H1 (cell line): ENCODE data around the gene SAMD4A. TPM values are rescaled to one million over a fixed set of nuclear protein-coding genes. Genes with fewer than 3 reads are reported as not detected.

Source experiments
- CTCF ChIA-PET: fragments of 300-600 bp; sonication (Branson Sonifier 250); formaldehyde crosslinking; loops from one replicate; lab custom pipeline; 2021; ENCODE audit not compliant: partially characterized antibody; lab: Charles Lee
- POLR2A ChIA-PET: fragments of 300-600 bp; sonication (Branson Sonifier 250); formaldehyde crosslinking; loops from one replicate; lab custom pipeline; 2021; ENCODE audit warnings: inconsistent platforms; ENCODE audit not compliant: partially characterized antibody; lab: Charles Lee
- DNase-seq, 2 experiments: peaks; one replicate each; pipeline versions ENCODE4 v3.0.0 to v3.0.0-alpha.2; 2010 to 2022; ENCODE audit warnings: low spot score in 2 of 2, low read depth in 1 of 2, mixed read lengths in 1 of 2
- FAIRE-seq: peaks from 2 replicates; lab custom pipeline; 2011; peaks lifted over from hg19 to GRCh38; lab: Jason Lieb, UNC
- H2AFZ ChIP-seq: 2 replicates; pipeline ENCODE4 v1.8.1; 2012; ENCODE audit warnings: low read length, inconsistent platforms
- H2AK5ac ChIP-seq: 2 replicates; pipeline ENCODE4 v1.6.1; 2013; ENCODE audit warnings: low read depth, low read length
- H2BK120ac ChIP-seq: replicated peaks from 2 replicates; pipeline ENCODE3; 2013; ENCODE audit warnings: low read depth, low read length, inconsistent platforms
- H2BK12ac ChIP-seq: 2 replicates; pipeline ENCODE4 v1.6.1; 2013; ENCODE audit warnings: low read depth, low read length
- H2BK15ac ChIP-seq: 2 replicates; pipeline ENCODE4 v1.6.1; 2013; ENCODE audit warnings: low read length
- H2BK20ac ChIP-seq: 2 replicates; pipeline ENCODE4 v1.6.1; 2013; ENCODE audit warnings: low read length
- H2BK5ac ChIP-seq: 2 replicates; pipeline ENCODE4 v1.6.1; 2013; ENCODE audit warnings: low read depth, low read length
- H3K14ac ChIP-seq: 2 replicates; pipeline ENCODE4 v1.6.1; 2013; ENCODE audit warnings: inconsistent platforms; ENCODE audit not compliant: insufficient read length
- H3K18ac ChIP-seq: 2 replicates; pipeline ENCODE4 v1.6.1; 2013; ENCODE audit warnings: low read length; ENCODE audit errors: extremely low read depth
- H3K23ac ChIP-seq: 2 replicates; pipeline ENCODE4 v1.6.1; 2013; ENCODE audit warnings: inconsistent platforms; ENCODE audit not compliant: insufficient read length
- H3K23me2 ChIP-seq: 2 replicates; pipeline ENCODE4 v1.6.1; 2013; ENCODE audit warnings: low read depth, low read length
- H3K27ac ChIP-seq: 2 replicates; pipeline ENCODE4 v1.6.1; 2011; ENCODE audit warnings: low read depth, low read length, inconsistent platforms
- H3K27me3 ChIP-seq, 4 experiments: replicated peaks in 1 of 4; 1 replicate in 1 of 4; 2 replicates in 3 of 4; pipeline versions ENCODE4 v1.6.1 to v1.8.1; 2011 to 2013; ENCODE audit warnings: low read length in 3 of 4, mild to moderate bottlenecking in 3 of 4, inconsistent platforms in 2 of 4, mixed read lengths in 2 of 4, moderate library complexity in 1 of 4; ENCODE audit not compliant: control insufficient read depth in 3 of 4, insufficient read depth in 3 of 4; ENCODE audit errors: extremely low read depth in 1 of 4
- H3K36me3 ChIP-seq, 4 experiments: 2 replicates each; pipeline versions ENCODE4 v1.6.1 to v1.8.1; 2011 to 2013; ENCODE audit warnings: mild to moderate bottlenecking in 4 of 4, low read length in 3 of 4, moderate library complexity in 2 of 4, control low read depth in 1 of 4, inconsistent platforms in 1 of 4; ENCODE audit not compliant: insufficient read depth in 4 of 4, control insufficient read depth in 2 of 4
- H3K4ac ChIP-seq: replicated peaks from 2 replicates; pipeline ENCODE3; 2013; ENCODE audit warnings: low read length, low read depth, mixed read lengths, inconsistent platforms; ENCODE audit not compliant: insufficient read length
- H3K4me1 ChIP-seq, 4 experiments: replicated peaks in 1 of 4; 1 replicate in 1 of 4; 2 replicates in 3 of 4; pipeline versions ENCODE4 v1.6.1 to v1.8.1; 2011 to 2013; ENCODE audit warnings: low read length in 3 of 4, inconsistent platforms in 2 of 4, mixed read lengths in 1 of 4; ENCODE audit not compliant: insufficient read depth in 4 of 4, control insufficient read depth in 3 of 4
- H3K4me2 ChIP-seq, 2 experiments: 2 replicates each; pipeline versions ENCODE4 v1.6.1 to v1.8.1; 2011 to 2013; ENCODE audit warnings: low read depth in 2 of 2, low read length in 2 of 2, control low read depth in 1 of 2, inconsistent platforms in 1 of 2, mild to moderate bottlenecking in 1 of 2; ENCODE audit not compliant: insufficient read depth in 1 of 2
- H3K4me3 ChIP-seq, 4 experiments: fragments of 200-600, 300-600 bp in 1 of 4; sonication (generic), shearing (Covaris generic), sonication (Bioruptor Twin) in 1 of 4; 2 replicates each; pipeline versions ENCODE4 v1.5.1 to v1.8.1; 2011 to 2016; ENCODE audit warnings: low read length in 4 of 4, low read depth in 3 of 4, control low read depth in 2 of 4, inconsistent platforms in 2 of 4, mild to moderate bottlenecking in 2 of 4, mixed read lengths in 1 of 4, moderate library complexity in 1 of 4; ENCODE audit not compliant: insufficient read depth in 2 of 4; ENCODE audit errors: extremely low read depth in 1 of 4
- H3K56ac ChIP-seq: replicated peaks from 2 replicates; pipeline ENCODE3; 2013; ENCODE audit warnings: low read depth, mild to moderate bottlenecking, mixed read lengths, low read length, inconsistent platforms; ENCODE audit not compliant: insufficient read length
- H3K79me1 ChIP-seq: 2 replicates; pipeline ENCODE4 v1.6.1; 2013; ENCODE audit warnings: low read depth, low read length, control low read depth
- H3K79me2 ChIP-seq, 2 experiments: 2 replicates each; pipeline versions ENCODE4 v1.6.1 to v1.8.1; 2012 to 2013; ENCODE audit warnings: low read length in 2 of 2, mild to moderate bottlenecking in 2 of 2, inconsistent platforms in 1 of 2; ENCODE audit not compliant: insufficient read depth in 2 of 2, control insufficient read depth in 1 of 2
- H3K9ac ChIP-seq, 4 experiments: replicated peaks in 1 of 4; 1 replicate in 1 of 4; 2 replicates in 3 of 4; pipeline versions ENCODE4 v1.6.1 to v1.8.1; 2011 to 2013; ENCODE audit warnings: low read depth in 3 of 4, low read length in 3 of 4, control low read depth in 2 of 4, mild to moderate bottlenecking in 2 of 4, moderate library complexity in 2 of 4, inconsistent platforms in 1 of 4; ENCODE audit errors: extremely low read depth in 1 of 4
- H3K9me3 ChIP-seq, 2 experiments: 2 replicates each; pipeline versions ENCODE4 v1.6.1 to v1.8.1; 2012 to 2013; ENCODE audit warnings: mild to moderate bottlenecking in 2 of 2, moderate library complexity in 2 of 2, control low read depth in 1 of 2, inconsistent platforms in 1 of 2, low read depth in 1 of 2, low read length in 1 of 2, mixed read lengths in 1 of 2; ENCODE audit not compliant: insufficient read depth in 2 of 2
- H4K20me1 ChIP-seq, 2 experiments: replicated peaks in 1 of 2; 2 replicates each; pipeline versions ENCODE3 to v1.8.1; 2011 to 2013; ENCODE audit warnings: inconsistent platforms in 2 of 2, low read length in 2 of 2, mild to moderate bottlenecking in 1 of 2; ENCODE audit not compliant: insufficient read depth in 2 of 2, control insufficient read depth in 1 of 2
- H4K5ac ChIP-seq: 2 replicates; pipeline ENCODE4 v1.6.1; 2013; ENCODE audit warnings: low read length, low read depth, mixed read lengths, inconsistent platforms; ENCODE audit not compliant: insufficient read length
- H4K8ac ChIP-seq: 2 replicates; pipeline ENCODE4 v1.8.0; 2013; ENCODE audit warnings: mild to moderate bottlenecking, moderate library complexity, low read length, inconsistent platforms; ENCODE audit not compliant: insufficient read depth; ENCODE audit errors: extremely low read depth
- H4K91ac ChIP-seq: replicated peaks from 2 replicates; pipeline ENCODE3; 2013; ENCODE audit warnings: low read length, mixed read lengths, inconsistent platforms; ENCODE audit not compliant: insufficient read length
- ASH2L ChIP-seq: fragments of 200-600, 300-600 bp; sonication (generic); IDR thresholded peaks from one replicate; pipeline ENCODE4 v1.7.1; 2017; ENCODE audit warnings: low read length
- BCL11A ChIP-seq, 2 experiments: IDR thresholded peaks; one replicate each; pipeline ENCODE4 v1.6.1; 2011; ENCODE audit warnings: low read depth in 2 of 2, low read length in 2 of 2, mild to moderate bottlenecking in 2 of 2
- RBBP5 ChIP-seq: IDR thresholded peaks from 2 replicates; pipeline ENCODE4 v1.7.1; 2012; ENCODE audit warnings: low read depth, mild to moderate bottlenecking, inconsistent platforms, low read length, moderate library complexity, borderline replicate concordance
- SP1 ChIP-seq: IDR thresholded peaks from 2 replicates; pipeline ENCODE4 v1.6.1; 2011; ENCODE audit warnings: low read depth, low read length
- WGBS, 2 experiments: shearing (Covaris generic) in 1 of 2; methylation state at CpG; one replicate each; pipeline versions ENCODE4 v1.1.6 to v1.1.7; 2013 to 2015; ENCODE audit warnings: low lambda C conversion rate in 2 of 2, mixed read lengths in 2 of 2, inconsistent platforms in 1 of 2, low coverage in 1 of 2, missing lambda C conversion rate in 1 of 2; ENCODE audit not compliant: insufficient replicate concordance in 2 of 2, insufficient coverage in 1 of 2, insufficient read length in 1 of 2; ENCODE audit errors: extremely low coverage in 1 of 2, missing lambda C conversion rate in 1 of 2; 5-methylcytosine and 5-hydroxymethylcytosine counted together
- polyA plus RNA-seq, 7 experiments: library from polyadenylated mRNA; depleted of rRNA in 3 of 7; stranded (reverse) in 5 of 7; unstranded in 2 of 7; fragments of >200 nt in 5 of 7; fragments of 200-250 nt in 2 of 7; gene quantifications; 1 replicate in 5 of 7; 2 replicates in 1 of 7; 4 replicates in 1 of 7; pipeline versions ENCODE4 v1.2.1 to v1.2.3, GENCODE V29; 2011 to 2013; ENCODE audit warnings: missing spikeins in 2 of 7, mixed read lengths in 2 of 7
- total RNA-seq: library from RNA; stranded (reverse); fragmentation: NEBNext Ultra II Directional; extraction: Animal tissue kit (Norgen Biotek cat#: 25700); gene quantifications from 2 replicates; pipeline ENCODE4 v1.2.1, GENCODE V29; 2021

The SAMD4A gene
- total and polyA plus RNA-seq, 2 of the 8 experiments (the other 6 are each of a cell fraction or from before 2014, with no cell fraction given): 2.4 to 12.3 TPM

DNA sequence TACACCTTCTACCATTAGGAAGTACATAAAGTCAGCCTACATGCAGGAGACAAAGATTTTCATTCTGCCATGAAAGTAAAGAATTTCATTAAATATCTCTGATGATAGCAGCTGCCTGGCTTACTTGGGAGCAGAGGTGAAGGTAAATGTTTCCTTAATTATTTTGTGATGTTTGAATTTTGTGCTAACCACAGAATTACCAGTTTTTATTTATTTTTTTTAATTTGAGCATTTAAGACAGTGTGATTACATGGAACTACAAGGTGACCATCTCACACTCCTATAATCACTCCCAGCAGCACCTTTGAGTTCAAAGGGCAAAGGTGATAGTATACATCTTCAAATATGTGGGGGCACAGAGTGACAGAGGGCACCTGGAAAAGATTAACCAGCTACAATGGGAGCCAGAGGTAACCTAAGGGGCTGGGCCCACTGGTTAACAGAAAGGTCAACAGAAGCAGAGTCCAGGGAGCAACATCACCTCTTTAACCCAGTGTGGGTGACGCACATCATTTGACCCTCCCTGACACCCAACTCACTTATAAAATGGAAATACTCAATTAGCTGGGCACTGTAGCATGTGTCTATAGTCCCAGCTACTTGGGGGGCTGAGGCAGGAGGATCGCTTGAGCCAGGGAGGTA lies 270.7 kb downstream of the SAMD4A start:
- Histone ChIP-seq H3K9me3 (no peaks in the 10 kb centered on the region), H3K27me3 (no peaks in the 10 kb centered on the region), H2AFZ (no peak overlapping the region), H2BK15ac (no peak overlapping the region), H3K9ac (no peak overlapping the region), H3K14ac (no peak overlapping the region), H3K4me2 (no peak overlapping the region), H4K8ac (no peak overlapping the region), H3K36me3 (no peaks in the 10 kb centered on the region), H4K20me1 (no peaks in the 10 kb centered on the region), H2BK20ac (no peak overlapping the region), H3K4ac (no peak overlapping the region), H2BK120ac (no peak overlapping the region), H4K91ac (no peak overlapping the region), H3K56ac (no peak overlapping the region), H3K18ac (no peak overlapping the region), H3K23me2 (no peaks in the 10 kb centered on the region; the same call in 1 of the 2 replicates), H2AK5ac (no peak overlapping the region), H3K27ac (no peak overlapping the region), H3K79me2 (no peaks in the 10 kb centered on the region), H3K4me1 (no peaks in the 10 kb centered on the region), H4K5ac (no peak overlapping the region), H2BK5ac (no peak overlapping the region), H3K4me3 (no peak overlapping the region), H3K79me1 (no peaks in the 10 kb centered on the region), H3K23ac (no peak overlapping the region), H2BK12ac (no peak overlapping the region)
- CTCF ChIA-PET: interaction anchor here (0.6 to 1.2 kb wide), 3 partner anchors 8 to 274 kb away, joined by 3 to 4 read pairs (median 4); no protein-coding TSS in a partner anchor
- POLR2A ChIA-PET: interaction anchor here (0.6 to 0.8 kb wide), 2 partner anchors 13 to 17 kb away, joined by 3 to 4 read pairs; no protein-coding TSS in a partner anchor
- DNase-seq (no peak), FAIRE-seq (no peak)
- WGBS, 2 experiments: 80% methylated on average over 2 of the region's 2 CpGs; no CpG with 5 or more reads in 1 of the 2 experiments
- TF ChIP-seq RBBP5 (no peak), SP1 (no peak), ASH2L (no peak), BCL11A (IDR thresholded peaks at IDR 0.05; ENCODE audit: low read depth in 2 of 2, low read length in 2 of 2) (no peak)
